ENCODE results near the gene KLHL7.

The KLHL7 gene

GRCh38 chr7:23175938-23176337 lies 70.4 kb downstream of the KLHL7 start:
- Histone ChIP-seq H3K9me3 (ENCODE audit: insufficient read depth, low read length, severe bottlenecking) (no peaks in the 10 kb centered on the region), H3K36me3 (ENCODE audit: insufficient read depth, low read length) (peaks cover 7% of the 10 kb centered on the region; the same call in 1 of the 2 replicates), H4K20me1 (ENCODE audit: insufficient read depth, low read length) (no peaks in the 10 kb centered on the region), H3K27me3 (ENCODE audit: insufficient read depth, low read length, poor library complexity) (no peaks in the 10 kb centered on the region), H3K4me1 (ENCODE audit: insufficient read depth, low read length) (peaks cover 9% of the 10 kb centered on the region), H2AFZ (ENCODE audit: low read depth, low read length) (no peak overlapping the region), H3K9ac (ENCODE audit: low read depth, low read length) (no peak overlapping the region), H3K4me3 (ENCODE audit: low read depth in 1 of 2, low read length in 2 of 2) (no peak overlapping the region), H3K79me2 (ENCODE audit: insufficient read depth, low read length) (peaks cover 5% of the 10 kb centered on the region), H3K4me2 (ENCODE audit: insufficient read depth, low read length) (no peak overlapping the region), H3K27ac (ENCODE audit: low read length) (no peak overlapping the region)
- DNase-seq (no peak), ATAC-seq (ENCODE audit: insufficient read depth, low read depth) (no peak)
- TF ChIP-seq, protein P1, sequence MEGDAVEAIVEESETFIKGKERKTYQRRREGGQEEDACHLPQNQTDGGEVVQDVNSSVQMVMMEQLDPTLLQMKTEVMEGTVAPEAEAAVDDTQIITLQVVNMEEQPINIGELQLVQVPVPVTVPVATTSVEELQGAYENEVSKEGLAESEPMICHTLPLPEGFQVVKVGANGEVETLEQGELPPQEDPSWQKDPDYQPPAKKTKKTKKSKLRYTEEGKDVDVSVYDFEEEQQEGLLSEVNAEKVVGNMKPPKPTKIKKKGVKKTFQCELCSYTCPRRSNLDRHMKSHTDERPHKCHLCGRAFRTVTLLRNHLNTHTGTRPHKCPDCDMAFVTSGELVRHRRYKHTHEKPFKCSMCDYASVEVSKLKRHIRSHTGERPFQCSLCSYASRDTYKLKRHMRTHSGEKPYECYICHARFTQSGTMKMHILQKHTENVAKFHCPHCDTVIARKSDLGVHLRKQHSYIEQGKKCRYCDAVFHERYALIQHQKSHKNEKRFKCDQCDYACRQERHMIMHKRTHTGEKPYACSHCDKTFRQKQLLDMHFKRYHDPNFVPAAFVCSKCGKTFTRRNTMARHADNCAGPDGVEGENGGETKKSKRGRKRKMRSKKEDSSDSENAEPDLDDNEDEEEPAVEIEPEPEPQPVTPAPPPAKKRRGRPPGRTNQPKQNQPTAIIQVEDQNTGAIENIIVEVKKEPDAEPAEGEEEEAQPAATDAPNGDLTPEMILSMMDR (IDR thresholded peaks at IDR 0.05; ENCODE audit: borderline replicate concordance, extremely low read depth, low read length, poor library complexity, severe bottlenecking), result no peak
- no peak for TF ChIP-seq EZH2 (IDR thresholded peaks at IDR 0.05; ENCODE audit: borderline replicate concordance, low read depth, low read length, severe bottlenecking)

GRCh38 chr7:23181684-23182553 lies 76.3 kb downstream of the KLHL7 start, which contains the start of gene NUP42:
Gene NUP42, plus strand, starts transcription at chr7:23182048. Its CDS starts 38 bp downstream, at chr7:23182086.
- H3K27ac ChIP-seq (ENCODE audit: low read length), result peak within 1 kb of the TSS; percentile 90
- ATAC-seq (ENCODE audit: insufficient read depth, low read depth) (peak; percentile 91), DNase-seq (peak; percentile 96)
- peaks cover 63% of the 10 kb centered on the region for H3K79me2 ChIP-seq (ENCODE audit: insufficient read depth, low read length)
- peak within 1 kb of the TSS; percentile 89 for H3K9ac ChIP-seq (ENCODE audit: low read depth, low read length)
- peak within 1 kb of the TSS; percentile 95 for H2AFZ ChIP-seq (ENCODE audit: low read depth, low read length)
- H3K27me3 ChIP-seq (ENCODE audit: insufficient read depth, low read length, poor library complexity), result no peaks in the 10 kb centered on the region
- no peaks in the 10 kb centered on the region for H3K9me3 ChIP-seq (ENCODE audit: insufficient read depth, low read length, severe bottlenecking)
- peak within 1 kb of the TSS; percentile 87 for H3K4me2 ChIP-seq (ENCODE audit: insufficient read depth, low read length)
- H3K4me1 ChIP-seq (ENCODE audit: insufficient read depth, low read length), result peaks cover 40% of the 10 kb centered on the region
- peak within 1 kb of the TSS; percentile 79 for H3K4me3 ChIP-seq (ENCODE audit: low read depth in 1 of 2, low read length in 2 of 2)
- no peak for TF ChIP-seq EZH2 (IDR thresholded peaks at IDR 0.05; ENCODE audit: borderline replicate concordance, low read depth, low read length, severe bottlenecking)
- TF ChIP-seq, protein P1 (IDR thresholded peaks at IDR 0.05; ENCODE audit: borderline replicate concordance, extremely low read depth, low read length, poor library complexity, severe bottlenecking), result no peak
- H4K20me1 ChIP-seq (ENCODE audit: insufficient read depth, low read length), result no peaks in the 10 kb centered on the region
- H3K36me3 ChIP-seq (ENCODE audit: insufficient read depth, low read length), result peaks cover 20% of the 10 kb centered on the region; the same call in 1 of the 2 replicates

DNA sequence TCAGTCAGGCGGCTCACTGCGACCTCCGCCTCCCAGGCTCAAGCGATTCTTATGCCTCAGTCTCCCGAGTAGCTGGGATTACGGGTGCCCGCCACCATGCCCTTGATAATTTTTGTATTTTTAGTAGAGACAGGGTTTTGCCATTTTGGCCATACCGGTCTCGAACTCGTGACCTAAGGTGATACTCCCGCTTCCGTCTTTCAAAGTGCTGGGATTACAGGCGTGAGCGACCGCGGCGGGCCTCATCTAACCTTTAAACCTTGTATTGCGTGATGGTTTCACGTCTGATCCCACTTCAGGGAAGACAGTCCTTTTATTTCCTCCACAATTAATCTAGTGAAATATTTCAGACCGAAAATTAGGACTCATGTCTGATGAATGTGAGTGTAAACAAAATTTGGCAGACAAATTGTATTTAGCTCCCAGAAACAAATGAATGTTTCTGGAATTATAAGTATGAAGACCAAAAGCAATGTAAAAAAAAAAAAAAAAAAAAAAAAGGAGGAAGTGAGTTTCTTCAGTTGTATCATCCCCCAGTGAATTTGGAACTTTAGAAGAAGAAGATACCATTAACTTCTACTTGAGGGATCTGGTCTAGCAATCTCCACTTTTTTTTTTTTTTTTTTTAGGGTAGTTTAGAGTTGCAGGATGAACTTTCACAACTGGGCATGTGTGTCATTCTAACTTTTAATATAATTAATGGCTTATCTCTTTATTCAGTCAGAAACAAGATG lies 77.9 kb downstream of the KLHL7 start:
- Histone ChIP-seq H3K27ac (ENCODE audit: low read length) (no peak overlapping the region), H3K36me3 (ENCODE audit: insufficient read depth, low read length) (peaks cover 34% of the 10 kb centered on the region), H3K9me3 (ENCODE audit: insufficient read depth, low read length, severe bottlenecking) (no peaks in the 10 kb centered on the region), H3K27me3 (ENCODE audit: insufficient read depth, low read length, poor library complexity) (no peaks in the 10 kb centered on the region), H3K9ac (ENCODE audit: low read depth, low read length) (peak overlapping the region; percentile 89), H4K20me1 (ENCODE audit: insufficient read depth, low read length) (no peaks in the 10 kb centered on the region; the same call in 1 of the 2 replicates), H3K4me2 (ENCODE audit: insufficient read depth, low read length) (peak overlapping the region; percentile 87), H3K4me3 (ENCODE audit: low read depth in 1 of 2, low read length in 2 of 2) (peak overlapping the region; percentile 79; a peak in 3 of 4 replicates), H3K79me2 (ENCODE audit: insufficient read depth, low read length) (peaks cover 76% of the 10 kb centered on the region), H3K4me1 (ENCODE audit: insufficient read depth, low read length) (peaks cover 46% of the 10 kb centered on the region), H2AFZ (ENCODE audit: low read depth, low read length) (no peak overlapping the region)
- TF ChIP-seq, protein P1 (IDR thresholded peaks at IDR 0.05; ENCODE audit: borderline replicate concordance, extremely low read depth, low read length, poor library complexity, severe bottlenecking), result no peak
- TF ChIP-seq EZH2 (IDR thresholded peaks at IDR 0.05; ENCODE audit: borderline replicate concordance, low read depth, low read length, severe bottlenecking), result no peak
- ATAC-seq (ENCODE audit: insufficient read depth, low read depth) (no peak), DNase-seq (no peak)

All from DND-41 (cell line).